HepG2 (cell line): ENCODE results near the gene S100A6. TPM values are rescaled to one million over a fixed set of nuclear protein-coding genes. Genes with fewer than 3 reads are reported as not detected.
A peak's percentile ranks its signal among the peaks of the same experiment; 100 is the strongest.

Experiments used
- ATAC-seq: fragments of 200-7000 bp; cut with Tn5 transposase; 3 replicates; pipeline ENCODE4 v1.9.1; 2020; ENCODE audit warnings: mild to moderate bottlenecking, moderate library complexity
- BruUV-seq: library from RNA; stranded (reverse); fragments of 400-500 nt; replicated peaks from 2 replicates; lab custom pipeline; 2021; lab: Mats Ljungman, UMichigan
- CTCF ChIA-PET: fragments of 300-600 bp; formaldehyde crosslinking; extraction: SDS; loops from one replicate; lab custom pipeline; 2021; ENCODE audit warnings: low total read pairs, inconsistent platforms, low intra/inter-chr PET ratio; lab: Yijun Ruan, JAX
- POLR2A ChIA-PET: fragments of 350-600 bp; sonication (Branson Sonifier 250); formaldehyde crosslinking; loops from one replicate; lab custom pipeline; 2020; ENCODE audit warnings: antibody characterized with exemption, inconsistent platforms; lab: Yijun Ruan, JAX
- DNase-seq: peaks from one replicate; pipeline ENCODE4 v3.0.0-alpha.2; 2015; ENCODE audit warnings: low spot score
- FAIRE-seq: peaks from 3 replicates; lab custom pipeline; 2011; peaks lifted over from hg19 to GRCh38; lab: Jason Lieb, UNC
- H2AFZ ChIP-seq: one replicate; pipeline ENCODE4 v1.6.1; 2011; ENCODE audit warnings: low read length, inconsistent platforms
- H3K27ac ChIP-seq: fragments of 300-600 bp; 3 replicates; pipeline ENCODE4 v1.8.0; 2011; ENCODE audit warnings: mixed run types, mild to moderate bottlenecking, mixed read lengths, low read length, inconsistent platforms; ENCODE audit not compliant: insufficient read depth; ENCODE audit errors: extremely low read length
- H3K27me3 ChIP-seq, 2 experiments: fragments of 200-600 bp in 1 of 2; 2 replicates in 1 of 2; 3 replicates in 1 of 2; pipeline versions ENCODE4 v1.6.0 to v1.8.0; 2011; ENCODE audit warnings: low read length in 2 of 2, mild to moderate bottlenecking in 2 of 2, moderate library complexity in 2 of 2, inconsistent platforms in 1 of 2; ENCODE audit not compliant: insufficient read depth in 2 of 2, control insufficient read depth in 1 of 2
- H3K36me3 ChIP-seq, 2 experiments: fragments of 200-600 bp in 1 of 2; replicated peaks in 1 of 2; 2 replicates in 1 of 2; 3 replicates in 1 of 2; pipeline versions ENCODE4 v1.5.1 to v1.8.0; 2011; ENCODE audit warnings: low read length in 2 of 2, inconsistent platforms in 1 of 2; ENCODE audit not compliant: insufficient read depth in 2 of 2, control insufficient read depth in 1 of 2
- H3K4me1 ChIP-seq: 2 replicates; pipeline ENCODE4 v1.5.1; 2012; ENCODE audit warnings: low read length, inconsistent platforms; ENCODE audit not compliant: insufficient read depth
- H3K4me2 ChIP-seq: 2 replicates; pipeline ENCODE4 v1.6.0; 2011; ENCODE audit warnings: low read depth, low read length, inconsistent platforms
- H3K4me3 ChIP-seq, 3 experiments: fragments of 200-600 bp in 1 of 3; sonication (generic), shearing (Covaris generic) in 1 of 3; replicated peaks in 1 of 3; 2 replicates each; pipeline ENCODE4 v1.5.1; 2011 to 2016; ENCODE audit warnings: low read length in 3 of 3, inconsistent platforms in 2 of 3, low read depth in 2 of 3, mild to moderate bottlenecking in 2 of 3, control low read depth in 1 of 3, mixed read lengths in 1 of 3; ENCODE audit not compliant: insufficient read depth in 1 of 3
- H3K79me2 ChIP-seq: one replicate; pipeline ENCODE4 v1.6.1; 2011; ENCODE audit warnings: low read length, inconsistent platforms; ENCODE audit not compliant: insufficient read depth
- H3K9ac ChIP-seq: 2 replicates; pipeline ENCODE4 v1.6.0; 2011; ENCODE audit warnings: mild to moderate bottlenecking, low read depth, low read length, inconsistent platforms; ENCODE audit not compliant: insufficient read depth
- H3K9me3 ChIP-seq: 2 replicates; pipeline ENCODE4 v1.5.1; 2012; ENCODE audit warnings: mild to moderate bottlenecking, low read length
- H4K20me1 ChIP-seq: 2 replicates; pipeline ENCODE4 v1.6.0; 2011; ENCODE audit warnings: inconsistent platforms, mild to moderate bottlenecking, low read length, moderate library complexity; ENCODE audit not compliant: insufficient read depth
- AHR ChIP-seq: IDR thresholded peaks from 2 replicates; pipeline ENCODE4 v1.6.1; 2018; ENCODE audit warnings: missing genetic modification reagents, missing compliant biosample characterization
- PHF20 ChIP-seq: sonication (generic); formaldehyde crosslinking; IDR thresholded peaks from 2 replicates; pipeline ENCODE4 v1.5.0; 2020; ENCODE audit warnings: mild to moderate bottlenecking, missing genetic modification reagents
- POGZ ChIP-seq: sonication (generic); formaldehyde crosslinking; IDR thresholded peaks from 2 replicates; pipeline ENCODE4 v1.4.0; 2020; ENCODE audit warnings: mild to moderate bottlenecking, missing genetic modification reagents
- SP4 ChIP-seq: sonication (generic); formaldehyde crosslinking; IDR thresholded peaks from 2 replicates; pipeline ENCODE4 v1.8.1; 2023; ENCODE audit warnings: mild to moderate bottlenecking, missing genetic modification reagents
- TBP ChIP-seq: sonication (generic); formaldehyde crosslinking; IDR thresholded peaks from 2 replicates; pipeline ENCODE4 v1.5.0; 2020; ENCODE audit warnings: missing genetic modification reagents
- TP53 ChIP-seq: sonication (generic); formaldehyde crosslinking; conservative IDR thresholded peaks from 2 replicates; pipeline ENCODE4 v1.4.0; 2020; ENCODE audit warnings: missing genetic modification reagents
- ZNF292 ChIP-seq: sonication (generic); formaldehyde crosslinking; IDR thresholded peaks from 2 replicates; pipeline ENCODE4 v1.8.1; 2022; ENCODE audit warnings: mild to moderate bottlenecking, low read depth, missing genetic modification reagents, borderline replicate concordance
- ZNF333 ChIP-seq: sonication (generic); formaldehyde crosslinking; IDR thresholded peaks from 2 replicates; pipeline ENCODE4 v1.4.0; 2020; ENCODE audit warnings: mild to moderate bottlenecking, missing genetic modification reagents, borderline replicate concordance
- ZNF552 ChIP-seq: sonication (generic); formaldehyde crosslinking; IDR thresholded peaks from 2 replicates; pipeline ENCODE4 v1.9.0; 2022; ENCODE audit warnings: missing genetic modification reagents, mild to moderate bottlenecking, borderline replicate concordance
- ZNF780A ChIP-seq: sonication (generic); formaldehyde crosslinking; IDR thresholded peaks from 2 replicates; pipeline ENCODE4 v1.8.0; 2022; ENCODE audit warnings: mild to moderate bottlenecking, missing genetic modification reagents, moderate library complexity
- WGBS: methylation state at CpG from one replicate; pipeline ENCODE4 v1.1.6; 2017; ENCODE audit warnings: low lambda C conversion rate; 5-methylcytosine and 5-hydroxymethylcytosine counted together
- in situ Hi-C: cut with HindIII; loops from 2 replicates; pipeline ENCODE4 v1.10.0; 2017; ENCODE audit warnings: low pct_unique_long_range_greater_than_20kb; ENCODE audit not compliant: extremely low pct_ligation_motif_present
- intact Hi-C: fragments of 100-400 bp; cut with micrococcal nuclease; formaldehyde crosslinking; loops from one replicate; pipeline ENCODE4 v1.10.0; 2022; ENCODE audit not compliant: unreplicated experiment
- polyA plus RNA-seq, 8 experiments: library from polyadenylated mRNA; depleted of rRNA in 3 of 8; stranded (reverse) in 7 of 8; unstranded in 1 of 8; fragments of >200 nt; fragmentation: Illumina TruSeq in 4 of 8; extraction: Trizol in 4 of 8; gene quantifications; 2 replicates each; pipeline versions ENCODE4 v1.2.1 to v1.2.3, GENCODE V29; 2011 to 2016; ENCODE audit warnings: low read depth in 4 of 8, missing spikeins in 1 of 8, mixed read lengths in 1 of 8; ENCODE audit not compliant: insufficient read depth in 1 of 8
- total RNA-seq, 5 experiments: library from RNA; depleted of rRNA; stranded (reverse); fragments of >200 nt; fragmentation: Illumina TruSeq; extraction: Trizol; gene quantifications; 2 replicates each; pipeline ENCODE4 v1.2.3, GENCODE V29; 2016; ENCODE audit warnings: low read depth in 1 of 5
- TF ChIP-seq, protein P1 (sequence below): sonication (generic); formaldehyde crosslinking; conservative IDR thresholded peaks from 2 replicates; pipeline ENCODE4 v1.8.0; 2022; ENCODE audit warnings: missing genetic modification reagents
- TF ChIP-seq, protein P2 (sequence below): sonication (generic); formaldehyde crosslinking; IDR thresholded peaks from 2 replicates; pipeline ENCODE4 v1.4.0; 2020; ENCODE audit warnings: missing genetic modification reagents
- TF ChIP-seq, protein P3 (sequence below): sonication (generic); formaldehyde crosslinking; IDR thresholded peaks from 2 replicates; pipeline ENCODE4 v1.5.1; 2020; ENCODE audit warnings: mild to moderate bottlenecking, missing genetic modification reagents, borderline replicate concordance

The S100A6 gene
- total and polyA plus RNA-seq, 2 of the 13 experiments (the other 11 are each of a cell fraction or from before 2014, with no cell fraction given): 72.9 to 85.0 TPM

DNA sequence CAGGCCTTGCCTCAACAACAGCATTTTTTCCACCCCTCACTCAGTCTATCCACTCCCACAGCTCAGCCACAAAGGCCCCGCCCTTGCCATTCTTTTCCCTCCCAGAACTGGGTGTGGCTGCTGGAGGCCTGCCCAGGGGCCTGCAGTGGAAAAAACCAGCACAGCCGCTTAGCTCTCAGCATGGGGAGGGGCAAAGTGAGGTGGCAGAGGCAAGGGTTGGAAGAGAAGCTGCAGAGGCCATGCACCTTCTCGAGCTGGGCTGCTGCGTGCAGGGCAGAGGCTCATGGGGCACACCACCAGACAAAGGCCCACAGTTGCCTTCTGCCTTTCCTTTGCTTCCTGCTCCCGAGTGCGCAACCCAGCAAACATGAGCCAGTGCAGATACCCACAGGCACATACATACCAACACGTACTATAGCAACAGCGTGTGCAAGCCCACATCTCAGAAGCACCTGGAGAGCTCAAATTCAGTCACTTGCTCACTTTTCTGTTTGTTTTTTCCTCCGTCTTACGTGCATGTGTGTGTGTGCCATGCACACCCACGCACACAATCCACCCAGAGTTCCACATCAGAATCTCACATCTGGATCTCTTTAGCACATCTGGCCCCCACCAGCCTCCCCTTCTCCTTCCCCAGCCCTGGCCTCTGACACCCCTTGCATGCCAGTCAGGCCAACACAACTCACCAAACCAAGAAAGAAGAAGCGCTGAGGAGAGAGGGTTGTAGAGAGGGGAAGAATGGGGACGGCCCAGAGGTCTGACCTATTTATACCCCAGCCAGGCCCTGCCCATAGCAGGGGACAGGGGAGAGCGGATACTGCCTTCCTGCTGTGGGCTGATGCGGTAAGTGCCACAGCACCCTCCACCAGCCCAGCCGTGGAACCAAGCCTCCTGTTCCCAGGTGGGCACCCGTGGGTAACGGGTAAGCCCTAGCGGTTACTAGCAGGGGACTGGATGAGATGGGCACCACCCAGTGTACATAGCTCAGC, 9.6 kb upstream of the S100A6 start, which contains the start of gene S100A4:
S100A4 (minus strand) TSS at position 740 of the 989 bp plus-strand sequence. CDS start 1,012 bp downstream, outside the sequence.
- no peaks in the 10 kb centered on the region for H4K20me1 ChIP-seq
- peak; percentile 85 for ATAC-seq
- H3K4me3 ChIP-seq: peak within 1 kb of the TSS in 2 of 3 experiments; percentile 32 to 62; a peak in 4 of 6 replicates
- 57% methylated on average over 13 of the region's 19 CpGs for WGBS
- peak within 1 kb of the TSS; percentile 69 for H3K4me2 ChIP-seq
- H3K9me3 ChIP-seq: no peaks in the 10 kb centered on the region
- peak within 1 kb of the TSS; percentile 46 for H3K9ac ChIP-seq
- peak; percentile 72 for FAIRE-seq
- no peaks in the 10 kb centered on the region for H3K79me2 ChIP-seq
- peaks cover 98% of the 10 kb centered on the region for H3K4me1 ChIP-seq
- H3K27me3 ChIP-seq: peaks cover 1 to 11% of the 10 kb centered on the region in 2 experiments; a peak in 3 of 5 replicates
- ChIA-PET POLR2A (interaction anchor here (0.9 to 2.9 kb wide), 13 partner anchors 10 to 89 kb away, joined by 3 to 27 read pairs (median 7); partner anchors contain the start of genes CHTOP, S100A13, S100A2 and S100A6), CTCF (no interaction called here)
- peak within 1 kb of the TSS; percentile 39 for H3K27ac ChIP-seq
- peak; percentile 93 for DNase-seq
- H3K36me3 ChIP-seq: no peaks in the 10 kb centered on the region
- peak within 1 kb of the TSS; percentile 2 for H2AFZ ChIP-seq
- intact Hi-C loops: no loop called here
- no TSS peak for BruUV-seq
- in situ Hi-C loops: no loop called here
- TF ChIP-seq POGZ (CRISPR knock-in tag) (peak; percentile 28; the same call in 1 of the 2 replicates), ZNF292 (CRISPR knock-in tag) (0 out of 2 replicates have a peak, but pooled peaks have one; percentile 28), ZNF780A (CRISPR knock-in tag) (no peak), TP53 (CRISPR knock-in tag) (no peak), SP4 (CRISPR knock-in tag) (no peak), ZNF552 (no peak), ZNF333 (CRISPR knock-in tag) (no peak), TBP (CRISPR knock-in tag) (no peak), AHR (no peak), PHF20 (CRISPR knock-in tag) (no peak)
- TF ChIP-seq, protein P1, sequence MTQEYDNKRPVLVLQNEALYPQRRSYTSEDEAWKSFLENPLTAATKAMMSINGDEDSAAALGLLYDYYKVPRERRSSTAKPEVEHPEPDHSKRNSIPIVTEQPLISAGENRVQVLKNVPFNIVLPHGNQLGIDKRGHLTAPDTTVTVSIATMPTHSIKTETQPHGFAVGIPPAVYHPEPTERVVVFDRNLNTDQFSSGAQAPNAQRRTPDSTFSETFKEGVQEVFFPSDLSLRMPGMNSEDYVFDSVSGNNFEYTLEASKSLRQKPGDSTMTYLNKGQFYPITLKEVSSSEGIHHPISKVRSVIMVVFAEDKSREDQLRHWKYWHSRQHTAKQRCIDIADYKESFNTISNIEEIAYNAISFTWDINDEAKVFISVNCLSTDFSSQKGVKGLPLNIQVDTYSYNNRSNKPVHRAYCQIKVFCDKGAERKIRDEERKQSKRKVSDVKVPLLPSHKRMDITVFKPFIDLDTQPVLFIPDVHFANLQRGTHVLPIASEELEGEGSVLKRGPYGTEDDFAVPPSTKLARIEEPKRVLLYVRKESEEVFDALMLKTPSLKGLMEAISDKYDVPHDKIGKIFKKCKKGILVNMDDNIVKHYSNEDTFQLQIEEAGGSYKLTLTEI (CRISPR knock-in tag): no peak
- TF ChIP-seq, protein P2, sequence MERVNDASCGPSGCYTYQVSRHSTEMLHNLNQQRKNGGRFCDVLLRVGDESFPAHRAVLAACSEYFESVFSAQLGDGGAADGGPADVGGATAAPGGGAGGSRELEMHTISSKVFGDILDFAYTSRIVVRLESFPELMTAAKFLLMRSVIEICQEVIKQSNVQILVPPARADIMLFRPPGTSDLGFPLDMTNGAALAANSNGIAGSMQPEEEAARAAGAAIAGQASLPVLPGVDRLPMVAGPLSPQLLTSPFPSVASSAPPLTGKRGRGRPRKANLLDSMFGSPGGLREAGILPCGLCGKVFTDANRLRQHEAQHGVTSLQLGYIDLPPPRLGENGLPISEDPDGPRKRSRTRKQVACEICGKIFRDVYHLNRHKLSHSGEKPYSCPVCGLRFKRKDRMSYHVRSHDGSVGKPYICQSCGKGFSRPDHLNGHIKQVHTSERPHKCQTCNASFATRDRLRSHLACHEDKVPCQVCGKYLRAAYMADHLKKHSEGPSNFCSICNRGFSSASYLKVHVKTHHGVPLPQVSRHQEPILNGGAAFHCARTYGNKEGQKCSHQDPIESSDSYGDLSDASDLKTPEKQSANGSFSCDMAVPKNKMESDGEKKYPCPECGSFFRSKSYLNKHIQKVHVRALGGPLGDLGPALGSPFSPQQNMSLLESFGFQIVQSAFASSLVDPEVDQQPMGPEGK: peak; percentile 67
- TF ChIP-seq, protein P3, sequence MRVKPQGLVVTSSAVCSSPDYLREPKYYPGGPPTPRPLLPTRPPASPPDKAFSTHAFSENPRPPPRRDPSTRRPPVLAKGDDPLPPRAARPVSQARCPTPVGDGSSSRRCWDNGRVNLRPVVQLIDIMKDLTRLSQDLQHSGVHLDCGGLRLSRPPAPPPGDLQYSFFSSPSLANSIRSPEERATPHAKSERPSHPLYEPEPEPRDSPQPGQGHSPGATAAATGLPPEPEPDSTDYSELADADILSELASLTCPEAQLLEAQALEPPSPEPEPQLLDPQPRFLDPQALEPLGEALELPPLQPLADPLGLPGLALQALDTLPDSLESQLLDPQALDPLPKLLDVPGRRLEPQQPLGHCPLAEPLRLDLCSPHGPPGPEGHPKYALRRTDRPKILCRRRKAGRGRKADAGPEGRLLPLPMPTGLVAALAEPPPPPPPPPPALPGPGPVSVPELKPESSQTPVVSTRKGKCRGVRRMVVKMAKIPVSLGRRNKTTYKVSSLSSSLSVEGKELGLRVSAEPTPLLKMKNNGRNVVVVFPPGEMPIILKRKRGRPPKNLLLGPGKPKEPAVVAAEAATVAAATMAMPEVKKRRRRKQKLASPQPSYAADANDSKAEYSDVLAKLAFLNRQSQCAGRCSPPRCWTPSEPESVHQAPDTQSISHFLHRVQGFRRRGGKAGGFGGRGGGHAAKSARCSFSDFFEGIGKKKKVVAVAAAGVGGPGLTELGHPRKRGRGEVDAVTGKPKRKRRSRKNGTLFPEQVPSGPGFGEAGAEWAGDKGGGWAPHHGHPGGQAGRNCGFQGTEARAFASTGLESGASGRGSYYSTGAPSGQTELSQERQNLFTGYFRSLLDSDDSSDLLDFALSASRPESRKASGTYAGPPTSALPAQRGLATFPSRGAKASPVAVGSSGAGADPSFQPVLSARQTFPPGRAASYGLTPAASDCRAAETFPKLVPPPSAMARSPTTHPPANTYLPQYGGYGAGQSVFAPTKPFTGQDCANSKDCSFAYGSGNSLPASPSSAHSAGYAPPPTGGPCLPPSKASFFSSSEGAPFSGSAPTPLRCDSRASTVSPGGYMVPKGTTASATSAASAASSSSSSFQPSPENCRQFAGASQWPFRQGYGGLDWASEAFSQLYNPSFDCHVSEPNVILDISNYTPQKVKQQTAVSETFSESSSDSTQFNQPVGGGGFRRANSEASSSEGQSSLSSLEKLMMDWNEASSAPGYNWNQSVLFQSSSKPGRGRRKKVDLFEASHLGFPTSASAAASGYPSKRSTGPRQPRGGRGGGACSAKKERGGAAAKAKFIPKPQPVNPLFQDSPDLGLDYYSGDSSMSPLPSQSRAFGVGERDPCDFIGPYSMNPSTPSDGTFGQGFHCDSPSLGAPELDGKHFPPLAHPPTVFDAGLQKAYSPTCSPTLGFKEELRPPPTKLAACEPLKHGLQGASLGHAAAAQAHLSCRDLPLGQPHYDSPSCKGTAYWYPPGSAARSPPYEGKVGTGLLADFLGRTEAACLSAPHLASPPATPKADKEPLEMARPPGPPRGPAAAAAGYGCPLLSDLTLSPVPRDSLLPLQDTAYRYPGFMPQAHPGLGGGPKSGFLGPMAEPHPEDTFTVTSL (CRISPR knock-in tag): no peak
